Liver (tissue), 9 donors: ENCODE data around the gene SAMD4A. TPM values are rescaled to one million over a fixed set of nuclear protein-coding genes. Genes with fewer than 3 reads are reported as not detected.

Experiments
- DNase-seq: peaks from one replicate; pipeline ENCODE4 v3.0.0-alpha.2; 2017; ENCODE audit warnings: low spot score
- H3K27ac ChIP-seq, 2 donors: one replicate each; pipeline ENCODE4 v1.7.0; 2013; ENCODE audit warnings: inconsistent platforms in 2 of 2, low read length in 2 of 2, control low read depth in 1 of 2, low read depth in 1 of 2, mild to moderate bottlenecking in 1 of 2
- H3K27me3 ChIP-seq, 4 donors: one replicate each; pipeline versions ENCODE4 v1.6.1 to v1.7.0; 2013; ENCODE audit warnings: low read length in 3 of 4, inconsistent platforms in 1 of 4, mild to moderate bottlenecking in 1 of 4, moderate library complexity in 1 of 4; ENCODE audit not compliant: control insufficient read depth in 4 of 4, insufficient read depth in 4 of 4
- H3K36me3 ChIP-seq, 4 donors: one replicate each; pipeline versions ENCODE4 v1.6.1 to v1.7.0; 2013; ENCODE audit warnings: low read length in 3 of 4, mild to moderate bottlenecking in 3 of 4, low read depth in 1 of 4, moderate library complexity in 1 of 4; ENCODE audit not compliant: control insufficient read depth in 4 of 4, insufficient read depth in 3 of 4
- H3K4me1 ChIP-seq, 4 donors: one replicate each; pipeline versions ENCODE4 v1.6.1 to v1.7.0; 2013; ENCODE audit warnings: low read length in 3 of 4, mild to moderate bottlenecking in 3 of 4, moderate library complexity in 1 of 4; ENCODE audit not compliant: control insufficient read depth in 4 of 4, insufficient read depth in 4 of 4
- H3K4me3 ChIP-seq, 3 donors: one replicate each; pipeline versions ENCODE4 v1.6.1 to v1.7.0; 2013; ENCODE audit warnings: low read length in 3 of 3, control low read depth in 1 of 3, low read depth in 1 of 3, mild to moderate bottlenecking in 1 of 3
- H3K9ac ChIP-seq, 2 donors: one replicate each; pipeline ENCODE4 v1.7.0; 2013; ENCODE audit warnings: low read length in 2 of 2, mild to moderate bottlenecking in 2 of 2, moderate library complexity in 2 of 2, control low read depth in 1 of 2, low read depth in 1 of 2
- H3K9me3 ChIP-seq, 4 donors: one replicate each; pipeline versions ENCODE4 v1.6.1 to v1.7.0; 2013; ENCODE audit warnings: low read length in 3 of 4; ENCODE audit not compliant: control insufficient read depth in 4 of 4
- EGR1 ChIP-seq, 2 donors: IDR thresholded peaks; 2 replicates each; pipeline ENCODE4 v1.6.1; 2016 to 2018; ENCODE audit warnings: antibody characterized with exemption in 2 of 2, low read depth in 2 of 2
- FOXA1 ChIP-seq: IDR thresholded peaks from 2 replicates; pipeline ENCODE4 v1.6.1; 2016; ENCODE audit warnings: antibody characterized with exemption
- FOXA2 ChIP-seq: IDR thresholded peaks from 2 replicates; pipeline ENCODE4 v1.6.1; 2016; ENCODE audit warnings: antibody characterized with exemption
- GABPA ChIP-seq, 2 donors: IDR thresholded peaks in 1 of 2; conservative IDR thresholded peaks in 1 of 2; 2 replicates each; pipeline ENCODE4 v1.6.1; 2016; ENCODE audit warnings: antibody characterized with exemption in 2 of 2, mild to moderate bottlenecking in 1 of 2, moderate library complexity in 1 of 2
- HNF4A ChIP-seq, 2 donors: conservative IDR thresholded peaks; 2 replicates each; pipeline ENCODE4 v1.6.1; 2016; ENCODE audit warnings: antibody characterized with exemption in 2 of 2, mild to moderate bottlenecking in 2 of 2
- HNF4G ChIP-seq: IDR thresholded peaks from 2 replicates; pipeline ENCODE4 v1.6.1; 2016; ENCODE audit warnings: antibody characterized with exemption
- JUND ChIP-seq, 2 donors: IDR thresholded peaks; 2 replicates each; pipeline ENCODE4 v1.6.1; 2016; ENCODE audit warnings: antibody characterized with exemption in 2 of 2
- NR2F2 ChIP-seq: IDR thresholded peaks from 2 replicates; pipeline ENCODE4 v1.6.1; 2016; ENCODE audit warnings: antibody characterized with exemption
- RAD21 ChIP-seq, 2 donors: IDR thresholded peaks; 2 replicates each; pipeline ENCODE4 v1.6.1; 2016; ENCODE audit warnings: antibody characterized with exemption in 2 of 2, mild to moderate bottlenecking in 2 of 2
- RXRA ChIP-seq, 2 donors: IDR thresholded peaks; 2 replicates each; pipeline ENCODE4 v1.6.1; 2017 to 2018; ENCODE audit warnings: antibody characterized with exemption in 2 of 2, mild to moderate bottlenecking in 1 of 2
- SP1 ChIP-seq: IDR thresholded peaks from 2 replicates; pipeline ENCODE4 v1.6.1; 2018; ENCODE audit warnings: antibody characterized with exemption, mild to moderate bottlenecking
- TAF1 ChIP-seq: conservative IDR thresholded peaks from 2 replicates; pipeline ENCODE4 v1.6.1; 2016; ENCODE audit warnings: antibody characterized with exemption, mild to moderate bottlenecking
- WGBS: extraction: QIAGEN DNeasy Blood & Tissue Kit; methylation state at CpG from one replicate; pipeline ENCODE4 v1.1.7; 2013; 5-methylcytosine and 5-hydroxymethylcytosine counted together
- polyA plus RNA-seq, 2 donors: library from polyadenylated mRNA; stranded (reverse) in 1 of 2; unstranded in 1 of 2; fragments of 200-250 nt in 1 of 2; fragments of >200 nt in 1 of 2; fragmentation: Nextera tagmentation in 1 of 2; extraction: Ambion mirVana in 1 of 2; gene quantifications; one replicate each; pipeline versions ENCODE4 v1.2.1 to v1.2.3, GENCODE V29; 2013 to 2015
- total RNA-seq, 2 donors: library from RNA; depleted of rRNA; stranded (reverse); fragments of >200 nt; gene quantifications; one replicate each; pipeline ENCODE4 v1.2.3, GENCODE V29; 2014
- TF ChIP-seq, protein P1 (sequence below): IDR thresholded peaks from 2 replicates; pipeline ENCODE4 v1.6.1; 2016; ENCODE audit warnings: antibody characterized with exemption
- TF ChIP-seq, protein P2 (sequence below): IDR thresholded peaks from 2 replicates; pipeline ENCODE4 v1.6.1; 2016; ENCODE audit warnings: antibody characterized with exemption
- TF ChIP-seq, protein P3 (sequence below): fragments of 150-350 bp; IDR thresholded peaks from 2 replicates; pipeline ENCODE4 v1.5.1; 2017; ENCODE audit warnings: improper control_type of control experiment, low read depth, low read length; ENCODE audit not compliant: missing input control
- TF ChIP-seq, protein P4 (sequence below): IDR thresholded peaks from 2 replicates; pipeline ENCODE4 v1.6.1; 2016; ENCODE audit warnings: antibody characterized with exemption
- donor health status: healthy.
- donor health status: healthy.
- donor health status: healthy.
- donor health status: healthy.
- donor health status: healthy.

The SAMD4A gene
- total and polyA plus RNA-seq, 4 donors: 4.3 to 17.8 (median 8.1) TPM

DNA sequence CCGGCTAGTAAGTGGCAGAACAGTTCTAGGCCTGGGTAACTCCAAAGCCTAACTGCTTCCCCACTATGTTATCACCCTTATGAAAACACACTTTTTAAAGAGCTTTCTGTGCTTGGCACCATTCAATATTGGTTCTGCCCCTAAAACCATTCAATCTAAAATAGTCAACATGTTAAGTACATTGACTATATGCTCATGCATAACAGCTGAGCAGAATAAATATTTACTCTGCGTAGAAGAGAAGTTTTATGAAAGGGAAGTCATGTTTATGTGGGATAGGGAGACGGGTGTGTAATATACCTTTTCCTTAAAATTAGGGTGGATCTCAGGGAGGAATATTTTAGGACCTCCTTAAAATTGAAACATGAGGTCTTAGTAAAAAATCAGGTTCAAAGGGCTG, 80.5 kb downstream of the SAMD4A start:
- 95% methylated on average over 3 of the region's 3 CpGs for WGBS
- no peak for DNase-seq
- H3K4me1 ChIP-seq: peaks cover 0 to 12% (median 5%) of the 10 kb centered on the region in 4 donors
- no peaks in the 10 kb centered on the region for H3K36me3 ChIP-seq
- H3K4me3 ChIP-seq: no peak overlapping the region
- TF ChIP-seq, protein P1, sequence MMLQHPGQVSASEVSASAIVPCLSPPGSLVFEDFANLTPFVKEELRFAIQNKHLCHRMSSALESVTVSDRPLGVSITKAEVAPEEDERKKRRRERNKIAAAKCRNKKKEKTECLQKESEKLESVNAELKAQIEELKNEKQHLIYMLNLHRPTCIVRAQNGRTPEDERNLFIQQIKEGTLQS: no peak
- TF ChIP-seq RXRA (IDR thresholded peaks at IDR 0.05) (no peak), HNF4A (conservative IDR thresholded peaks at IDR 0.05) (no peak), FOXA2 (no peak), NR2F2 (no peak)
- TF ChIP-seq, protein P2, sequence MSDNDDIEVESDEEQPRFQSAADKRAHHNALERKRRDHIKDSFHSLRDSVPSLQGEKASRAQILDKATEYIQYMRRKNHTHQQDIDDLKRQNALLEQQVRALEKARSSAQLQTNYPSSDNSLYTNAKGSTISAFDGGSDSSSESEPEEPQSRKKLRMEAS: no peak
- TF ChIP-seq, protein P3, sequence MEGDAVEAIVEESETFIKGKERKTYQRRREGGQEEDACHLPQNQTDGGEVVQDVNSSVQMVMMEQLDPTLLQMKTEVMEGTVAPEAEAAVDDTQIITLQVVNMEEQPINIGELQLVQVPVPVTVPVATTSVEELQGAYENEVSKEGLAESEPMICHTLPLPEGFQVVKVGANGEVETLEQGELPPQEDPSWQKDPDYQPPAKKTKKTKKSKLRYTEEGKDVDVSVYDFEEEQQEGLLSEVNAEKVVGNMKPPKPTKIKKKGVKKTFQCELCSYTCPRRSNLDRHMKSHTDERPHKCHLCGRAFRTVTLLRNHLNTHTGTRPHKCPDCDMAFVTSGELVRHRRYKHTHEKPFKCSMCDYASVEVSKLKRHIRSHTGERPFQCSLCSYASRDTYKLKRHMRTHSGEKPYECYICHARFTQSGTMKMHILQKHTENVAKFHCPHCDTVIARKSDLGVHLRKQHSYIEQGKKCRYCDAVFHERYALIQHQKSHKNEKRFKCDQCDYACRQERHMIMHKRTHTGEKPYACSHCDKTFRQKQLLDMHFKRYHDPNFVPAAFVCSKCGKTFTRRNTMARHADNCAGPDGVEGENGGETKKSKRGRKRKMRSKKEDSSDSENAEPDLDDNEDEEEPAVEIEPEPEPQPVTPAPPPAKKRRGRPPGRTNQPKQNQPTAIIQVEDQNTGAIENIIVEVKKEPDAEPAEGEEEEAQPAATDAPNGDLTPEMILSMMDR: no peak
- H3K27ac ChIP-seq: no peak overlapping the region
- H3K9me3 ChIP-seq: no peaks in the 10 kb centered on the region
- H3K9ac ChIP-seq: no peak overlapping the region
- H3K27me3 ChIP-seq: no peaks in the 10 kb centered on the region

DNA sequence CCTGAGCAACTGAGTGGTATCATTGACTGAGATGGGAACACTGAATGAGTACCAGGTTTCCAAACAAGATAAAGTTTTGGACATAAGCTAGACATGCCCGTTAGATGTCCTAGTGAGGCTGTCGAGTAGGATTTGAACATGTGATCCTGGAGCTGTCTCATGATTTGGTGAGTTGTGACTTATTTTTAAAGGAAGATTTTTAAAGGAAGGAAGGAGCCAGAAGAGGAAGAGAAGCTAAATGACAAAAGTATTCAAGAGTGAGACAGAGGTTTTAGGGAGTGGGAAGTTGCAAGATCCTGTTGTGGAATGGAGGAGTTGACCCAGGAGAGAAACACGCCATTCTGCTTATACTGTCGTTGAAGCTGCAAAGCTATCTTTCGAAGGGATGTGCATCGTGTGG, 82.1 kb downstream of the SAMD4A start:
- no peak for DNase-seq
- WGBS: 90% methylated on average over 6 of the region's 6 CpGs
- Histone ChIP-seq H3K4me3 (no peak overlapping the region), H3K27ac (no peak overlapping the region), H3K4me1 (peaks cover 0 to 15% (median 5%) of the 10 kb centered on the region in 4 donors), H3K27me3 (no peaks in the 10 kb centered on the region), H3K36me3 (no peaks in the 10 kb centered on the region), H3K9ac (no peak overlapping the region), H3K9me3 (no peaks in the 10 kb centered on the region)
- TF ChIP-seq, protein P1: no peak
- TF ChIP-seq JUND (IDR thresholded peaks at IDR 0.05): no peak
- TF ChIP-seq RAD21 (IDR thresholded peaks at IDR 0.05): no peak
- TF ChIP-seq, protein P4, sequence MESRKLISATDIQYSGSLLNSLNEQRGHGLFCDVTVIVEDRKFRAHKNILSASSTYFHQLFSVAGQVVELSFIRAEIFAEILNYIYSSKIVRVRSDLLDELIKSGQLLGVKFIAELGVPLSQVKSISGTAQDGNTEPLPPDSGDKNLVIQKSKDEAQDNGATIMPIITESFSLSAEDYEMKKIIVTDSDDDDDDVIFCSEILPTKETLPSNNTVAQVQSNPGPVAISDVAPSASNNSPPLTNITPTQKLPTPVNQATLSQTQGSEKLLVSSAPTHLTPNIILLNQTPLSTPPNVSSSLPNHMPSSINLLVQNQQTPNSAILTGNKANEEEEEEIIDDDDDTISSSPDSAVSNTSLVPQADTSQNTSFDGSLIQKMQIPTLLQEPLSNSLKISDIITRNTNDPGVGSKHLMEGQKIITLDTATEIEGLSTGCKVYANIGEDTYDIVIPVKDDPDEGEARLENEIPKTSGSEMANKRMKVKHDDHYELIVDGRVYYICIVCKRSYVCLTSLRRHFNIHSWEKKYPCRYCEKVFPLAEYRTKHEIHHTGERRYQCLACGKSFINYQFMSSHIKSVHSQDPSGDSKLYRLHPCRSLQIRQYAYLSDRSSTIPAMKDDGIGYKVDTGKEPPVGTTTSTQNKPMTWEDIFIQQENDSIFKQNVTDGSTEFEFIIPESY: no peak
- no peak for TF ChIP-seq RXRA (IDR thresholded peaks at IDR 0.05)
- TF ChIP-seq, protein P2: no peak
- TF ChIP-seq FOXA2: no peak
- TF ChIP-seq FOXA1: no peak
- no peak for TF ChIP-seq EGR1 (IDR thresholded peaks at IDR 0.05; ENCODE audit: low read depth in 2 of 2)
- TF ChIP-seq NR2F2: no peak
- TF ChIP-seq GABPA (IDR thresholded peaks at IDR 0.05 in 1 of 2, conservative IDR thresholded peaks at IDR 0.05 in 1 of 2): no peak
- no peak for TF ChIP-seq HNF4G
- no peak for TF ChIP-seq SP1
- TF ChIP-seq HNF4A (conservative IDR thresholded peaks at IDR 0.05): no peak
- TF ChIP-seq, protein P3: no peak
- TF ChIP-seq TAF1: no peak
